OCI-LY3 (cell line): Measurements from ENCODE around the gene ECHS1.

ENCODE experiments used
- CTCF ChIP-seq: fragments of 200-600, 300-600 bp; sonication (generic); IDR thresholded peaks from 2 replicates; pipeline ENCODE4 v1.5.1; 2014; ENCODE audit warnings: antibody characterized with exemption, low read length, low read depth
- EZH2phosphoT487 ChIP-seq: fragments of 200-600 bp; shearing (Covaris generic); IDR thresholded peaks from 2 replicates; pipeline ENCODE4 v1.6.1; 2018; ENCODE audit warnings: antibody characterized with exemption, mixed run types, low read depth

- no peak for TF ChIP-seq CTCF
- no peak for TF ChIP-seq EZH2phosphoT487
Measured at GRCh38 chr10:133353988-133354605, 19.1 kb downstream of the ECHS1 start.
